DND-41 (cell line): ENCODE results near the gene NRARP.

Source experiments
- ATAC-seq: fragments of 200-7000 bp; cut with Tn5 transposase; 3 replicates; pipeline ENCODE4 v1.9.1; 2021; ENCODE audit warnings: low read depth; ENCODE audit not compliant: insufficient read depth
- DNase-seq: peaks from one replicate; pipeline ENCODE4 v3.0.0-alpha.2; 2020
- H2AFZ ChIP-seq: 2 replicates; pipeline ENCODE4 v1.6.0; 2012; ENCODE audit warnings: low read depth, low read length
- H3K27ac ChIP-seq: 2 replicates; pipeline ENCODE4 v1.5.1; 2012; ENCODE audit warnings: low read length, inconsistent platforms
- H3K27me3 ChIP-seq: fragments of 200-600 bp; sonication (generic); 2 replicates; pipeline ENCODE4 v1.6.0; 2012; ENCODE audit warnings: low read length, mild to moderate bottlenecking, inconsistent platforms; ENCODE audit not compliant: insufficient read depth, poor library complexity
- H3K36me3 ChIP-seq: 2 replicates; pipeline ENCODE4 v1.5.1; 2012; ENCODE audit warnings: low read length, inconsistent platforms; ENCODE audit not compliant: insufficient read depth
- H3K4me1 ChIP-seq: 2 replicates; pipeline ENCODE4 v1.5.1; 2012; ENCODE audit warnings: mild to moderate bottlenecking, low read length; ENCODE audit not compliant: insufficient read depth
- H3K4me2 ChIP-seq: 2 replicates; pipeline ENCODE4 v1.6.0; 2012; ENCODE audit warnings: mild to moderate bottlenecking, moderate library complexity, low read length, inconsistent platforms; ENCODE audit not compliant: insufficient read depth
- H3K4me3 ChIP-seq, 2 experiments: fragments of 200-600 bp in 1 of 2; shearing (Covaris generic) in 1 of 2; 2 replicates each; pipeline ENCODE4 v1.5.1; 2012 to 2016; ENCODE audit warnings: inconsistent platforms in 2 of 2, low read length in 2 of 2, mild to moderate bottlenecking in 2 of 2, low read depth in 1 of 2, moderate library complexity in 1 of 2
- H3K79me2 ChIP-seq: 2 replicates; pipeline ENCODE4 v1.6.0; 2012; ENCODE audit warnings: low read length, inconsistent platforms; ENCODE audit not compliant: insufficient read depth
- H3K9ac ChIP-seq: 2 replicates; pipeline ENCODE4 v1.6.0; 2012; ENCODE audit warnings: low read depth, mild to moderate bottlenecking, inconsistent platforms, low read length, moderate library complexity
- H3K9me3 ChIP-seq: 2 replicates; pipeline ENCODE4 v1.5.1; 2012; ENCODE audit warnings: low read length, moderate library complexity, mild to moderate bottlenecking, inconsistent platforms; ENCODE audit not compliant: insufficient read depth, severe bottlenecking
- H4K20me1 ChIP-seq: 2 replicates; pipeline ENCODE4 v1.6.0; 2012; ENCODE audit warnings: low read length; ENCODE audit not compliant: insufficient read depth
- CTCF ChIP-seq: IDR thresholded peaks from 2 replicates; pipeline ENCODE4 v1.5.1; 2012; ENCODE audit warnings: borderline replicate concordance, low read length, moderate library complexity, mild to moderate bottlenecking; ENCODE audit not compliant: poor library complexity, severe bottlenecking; ENCODE audit errors: extremely low read depth
- EZH2 ChIP-seq: IDR thresholded peaks from 3 replicates; pipeline ENCODE4 v1.6.1; 2012; ENCODE audit warnings: borderline replicate concordance, low read depth, mild to moderate bottlenecking, moderate library complexity, low read length, inconsistent platforms; ENCODE audit not compliant: severe bottlenecking

NRARP gene

DNA sequence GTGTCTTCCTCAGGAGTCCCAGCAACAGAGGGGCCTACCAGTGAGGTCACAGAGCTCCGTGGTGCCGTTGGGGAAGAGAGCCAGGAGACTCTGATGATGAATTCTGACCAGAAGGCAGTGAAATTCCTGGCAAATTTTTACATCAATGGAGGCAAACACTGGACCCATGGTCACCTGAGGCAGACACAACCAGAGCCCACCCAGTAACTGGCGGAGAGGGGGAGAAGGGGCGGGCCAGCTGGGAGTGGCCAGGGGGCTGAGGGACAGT, 50.9 kb downstream of the NRARP start, which contains the start of gene STPG3:
Gene STPG3, plus strand, starts transcription at position 93 of the 268 bp plus-strand sequence. Its CDS starts 1 bp downstream, at position 94.
- H4K20me1 ChIP-seq: peaks cover 6% of the 10 kb centered on the region
- no peak within 1 kb of the TSS for H3K4me2 ChIP-seq
- no peaks in the 10 kb centered on the region for H3K9me3 ChIP-seq
- no peak within 1 kb of the TSS for H2AFZ ChIP-seq
- TF ChIP-seq CTCF: no peak
- no peak for TF ChIP-seq EZH2
- H3K36me3 ChIP-seq: peaks cover 6% of the 10 kb centered on the region
- H3K4me1 ChIP-seq: peaks cover 20% of the 10 kb centered on the region
- DNase-seq (no peak), ATAC-seq (no peak)
- H3K27ac ChIP-seq: no peak within 1 kb of the TSS
- H3K9ac ChIP-seq: no peak within 1 kb of the TSS
- H3K79me2 ChIP-seq: peaks cover 15% of the 10 kb centered on the region
- no peak within 1 kb of the TSS for H3K4me3 ChIP-seq
- no peaks in the 10 kb centered on the region for H3K27me3 ChIP-seq

DNA sequence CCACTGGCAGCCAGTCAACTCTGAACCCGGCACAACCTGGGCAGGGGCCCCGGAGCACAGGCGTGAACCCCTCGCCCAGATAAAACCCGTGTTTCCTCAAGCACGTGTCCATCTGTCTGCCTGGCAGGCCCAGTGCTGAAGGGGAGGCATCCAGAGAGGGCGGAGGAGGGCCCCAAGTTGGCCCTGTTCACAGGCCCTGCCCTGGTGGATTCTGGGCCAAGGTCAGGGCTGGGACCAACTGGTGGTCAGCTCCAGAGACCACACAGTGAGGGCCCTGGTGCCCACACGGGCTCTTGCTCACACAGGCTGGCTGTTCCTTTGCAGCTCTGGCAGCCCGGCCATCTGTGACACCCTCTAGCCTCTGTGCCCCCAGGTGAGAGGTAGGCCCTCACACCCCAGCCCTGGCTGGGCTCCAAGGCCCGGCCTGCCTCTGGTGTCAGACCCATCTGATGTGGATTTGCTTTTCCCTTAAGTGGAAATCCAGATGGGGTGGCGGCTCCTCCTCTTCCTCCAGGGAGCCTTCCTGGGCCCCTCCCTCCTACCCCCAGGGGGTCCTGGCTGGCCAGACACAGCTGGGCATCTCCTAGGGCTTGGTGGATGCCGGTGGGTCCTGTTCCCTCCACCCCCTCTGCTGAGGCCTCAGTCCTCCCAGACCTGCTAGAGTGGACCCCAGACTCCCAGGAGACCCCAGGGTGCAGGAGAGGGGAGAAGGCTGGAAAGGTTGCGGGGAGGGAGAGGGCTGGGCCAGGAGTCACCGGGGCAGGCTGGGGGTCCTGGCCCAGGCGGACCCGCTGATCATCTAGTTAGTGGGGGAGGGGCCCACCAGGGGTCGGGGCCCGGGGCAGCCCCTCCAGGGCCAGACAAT, 51.5 kb downstream of the NRARP start:
- Histone ChIP-seq H3K79me2 (peaks cover 10% of the 10 kb centered on the region), H3K4me3 (no peak overlapping the region), H3K36me3 (peaks cover under 1% of the 10 kb centered on the region; the same call in 1 of the 2 replicates), H2AFZ (no peak overlapping the region), H3K9ac (no peak overlapping the region), H4K20me1 (no peaks in the 10 kb centered on the region; the same call in 1 of the 2 replicates), H3K4me2 (no peak overlapping the region), H3K27ac (no peak overlapping the region), H3K4me1 (peaks cover 16% of the 10 kb centered on the region), H3K9me3 (no peaks in the 10 kb centered on the region), H3K27me3 (no peaks in the 10 kb centered on the region)
- DNase-seq (no peak), ATAC-seq (no peak)
- TF ChIP-seq CTCF (no peak), EZH2 (no peak)
